ENCODE results near the gene A4GNT.

The A4GNT gene

DNA sequence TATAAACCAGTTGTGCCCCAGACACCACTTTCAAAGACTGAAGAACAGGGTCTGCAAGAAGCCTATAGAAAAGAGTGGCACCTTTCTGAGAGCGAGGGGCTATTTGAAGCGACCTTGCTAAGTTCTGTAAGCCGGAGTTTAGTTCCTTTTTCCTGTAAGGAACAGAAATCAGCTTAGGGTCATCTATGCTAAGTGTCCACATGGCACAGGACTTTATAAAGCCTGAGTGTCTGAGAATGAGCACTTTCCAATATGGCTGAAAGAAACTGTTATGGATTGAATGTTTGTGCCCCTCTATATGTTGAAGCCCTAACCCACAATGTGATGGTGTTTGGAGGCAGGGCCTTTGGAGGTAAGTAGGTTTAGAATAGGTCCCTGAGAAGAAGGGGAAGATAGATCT lies 4.0 kb upstream of the A4GNT start:
- DNase-seq (ENCODE audit: low read depth in 1 of 2, low spot score in 1 of 2), result no peak
- TF ChIP-seq JUND (IDR thresholded peaks at IDR 0.05; ENCODE audit: low read depth), result no peak
- in situ Hi-C loops (cut with HindIII; ENCODE audit: low pct_unique_long_range_greater_than_20kb, low sequenced_read_pairs), result no loop called here

DNA sequence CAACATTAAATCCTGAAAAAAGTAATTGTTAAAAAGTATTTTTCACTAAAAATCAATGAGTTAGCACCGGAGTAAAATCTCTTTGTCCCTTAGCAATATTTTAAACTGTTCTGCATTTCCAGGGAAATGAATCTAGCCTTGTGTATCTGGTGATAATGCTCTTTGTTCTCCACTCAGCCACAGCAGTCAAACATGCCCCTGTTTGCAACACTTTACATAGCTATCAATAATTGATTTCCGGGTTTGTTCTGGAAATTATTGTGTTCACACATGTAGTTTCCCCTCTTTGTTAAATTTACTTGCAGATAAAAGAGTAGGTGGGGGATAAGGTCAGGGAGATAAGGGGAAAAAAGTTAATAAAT lies 3.6 kb upstream of the A4GNT start:
- no peak for DNase-seq (ENCODE audit: low read depth in 1 of 2, low spot score in 1 of 2)
- in situ Hi-C loops (cut with HindIII; ENCODE audit: low pct_unique_long_range_greater_than_20kb, low sequenced_read_pairs), result no loop called here
- TF ChIP-seq JUND (IDR thresholded peaks at IDR 0.05; ENCODE audit: low read depth), result no peak

DNA sequence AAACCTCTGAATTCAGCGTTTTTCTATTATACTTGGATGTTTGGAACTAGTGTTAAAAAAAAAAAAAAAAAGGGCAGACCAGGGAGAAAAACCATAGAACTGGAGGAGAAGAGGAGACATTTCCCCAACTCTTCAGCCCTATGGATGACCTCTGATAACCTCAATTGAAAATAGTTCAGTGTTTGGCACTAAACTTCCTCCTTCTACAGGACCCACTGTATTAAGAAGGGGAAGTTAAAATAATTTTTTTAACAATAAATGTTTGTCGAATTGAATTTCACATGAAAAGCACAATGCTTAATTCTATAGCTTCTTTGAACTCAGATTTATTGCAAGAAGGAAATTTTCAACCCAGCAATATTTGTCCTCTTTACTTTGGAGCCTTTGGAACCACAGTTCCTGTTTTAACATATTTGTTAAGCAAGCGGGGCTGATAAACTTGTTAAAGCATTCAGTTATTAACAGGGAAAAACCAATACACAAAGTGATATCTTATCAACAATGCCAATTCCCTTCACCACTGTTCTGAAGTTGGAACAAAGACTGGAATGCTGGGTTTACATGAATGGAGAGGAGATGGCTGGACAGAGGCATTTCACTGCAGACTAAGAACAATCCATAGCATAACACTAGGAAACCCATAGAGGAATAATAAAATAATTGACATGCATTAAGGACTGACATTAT lies 3.1 kb upstream of the A4GNT start:
- no peak for TF ChIP-seq JUND (IDR thresholded peaks at IDR 0.05; ENCODE audit: low read depth)
- in situ Hi-C loops (cut with HindIII; ENCODE audit: low pct_unique_long_range_greater_than_20kb, low sequenced_read_pairs), result no loop called here
- no peak for DNase-seq (ENCODE audit: low read depth in 1 of 2, low spot score in 1 of 2)

GRCh38 chr3:138127636-138128365 lies 4.4 kb downstream of the A4GNT start:
- in situ Hi-C loops (cut with HindIII; ENCODE audit: low pct_unique_long_range_greater_than_20kb, low sequenced_read_pairs), result no loop called here
- TF ChIP-seq JUND (IDR thresholded peaks at IDR 0.05; ENCODE audit: low read depth), result no peak
- DNase-seq (ENCODE audit: low read depth in 1 of 2, low spot score in 1 of 2), result no peak

DNA sequence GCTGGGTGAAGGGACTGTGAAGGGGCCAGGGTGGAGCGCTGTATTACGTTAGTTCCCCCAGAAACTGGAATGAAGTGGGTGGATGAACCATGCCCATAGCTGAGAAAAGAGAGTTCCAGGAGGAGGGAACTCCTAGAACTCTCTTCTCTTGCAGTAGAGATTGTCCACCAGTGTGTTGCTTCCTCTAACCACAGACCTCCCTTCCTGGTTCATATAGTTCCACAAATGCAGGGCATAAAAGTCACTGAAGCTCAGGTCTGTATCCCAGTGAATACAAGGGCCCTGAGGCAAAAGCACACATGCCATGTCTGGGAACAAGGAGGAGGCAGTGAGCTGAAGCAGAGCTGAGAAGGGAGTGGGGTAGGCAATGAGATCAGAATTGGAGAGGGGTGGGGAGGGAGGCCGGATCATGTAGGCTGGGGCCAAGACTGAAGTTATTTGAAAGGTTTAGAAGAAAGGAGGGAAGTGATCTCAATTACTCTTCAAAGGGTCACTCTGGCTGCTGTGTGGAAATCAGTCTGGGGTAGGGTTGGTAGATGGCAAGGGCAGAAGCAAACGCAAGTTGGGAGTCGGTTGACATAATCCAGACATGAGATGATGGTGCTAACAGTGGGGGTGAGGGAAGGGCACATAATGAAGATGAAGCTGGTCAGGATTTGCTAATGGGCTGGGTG lies 6.5 kb downstream of the A4GNT start:
- in situ Hi-C loops (cut with HindIII; ENCODE audit: low pct_unique_long_range_greater_than_20kb, low sequenced_read_pairs), result no loop called here
- DNase-seq (ENCODE audit: low read depth in 1 of 2, low spot score in 1 of 2), result peak in 1 of 2 experiments; percentile 63
- TF ChIP-seq JUND (IDR thresholded peaks at IDR 0.05; ENCODE audit: low read depth), result no peak

DNA sequence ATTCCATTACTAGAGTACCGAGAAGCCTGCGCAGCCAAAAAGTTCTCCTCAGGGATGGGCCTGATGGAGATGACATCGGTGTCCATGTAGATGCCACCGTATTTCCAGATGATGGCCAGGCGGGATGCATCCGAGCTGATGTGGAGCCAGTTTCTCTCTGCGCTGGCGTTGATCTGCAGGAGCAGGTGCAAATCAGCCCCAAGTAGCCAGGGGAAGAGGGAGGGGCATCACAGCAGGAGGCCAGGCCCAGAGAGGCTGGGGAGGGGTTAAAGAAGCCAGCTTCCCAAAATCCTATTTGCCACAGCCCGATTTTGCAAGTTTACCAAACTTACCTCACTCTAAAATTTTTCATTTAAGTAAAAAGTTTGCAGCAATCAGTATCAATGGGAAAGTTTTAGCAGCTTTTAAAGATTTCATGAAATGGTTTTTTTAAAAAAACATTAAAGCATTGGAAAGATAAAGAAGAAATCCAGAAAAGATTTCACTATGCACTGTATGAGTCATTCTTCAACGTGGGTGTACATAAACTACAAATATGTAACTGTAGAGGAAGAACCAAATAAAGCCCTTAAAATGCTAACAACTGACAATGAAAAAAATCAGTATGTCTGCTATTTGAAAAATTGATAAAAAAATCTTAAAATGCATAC lies 7.4 kb downstream of the A4GNT start:
- no peak for DNase-seq (ENCODE audit: low read depth in 1 of 2, low spot score in 1 of 2)
- in situ Hi-C loops (cut with HindIII; ENCODE audit: low pct_unique_long_range_greater_than_20kb, low sequenced_read_pairs), result no loop called here
- no peak for TF ChIP-seq JUND (IDR thresholded peaks at IDR 0.05; ENCODE audit: low read depth)

DNA sequence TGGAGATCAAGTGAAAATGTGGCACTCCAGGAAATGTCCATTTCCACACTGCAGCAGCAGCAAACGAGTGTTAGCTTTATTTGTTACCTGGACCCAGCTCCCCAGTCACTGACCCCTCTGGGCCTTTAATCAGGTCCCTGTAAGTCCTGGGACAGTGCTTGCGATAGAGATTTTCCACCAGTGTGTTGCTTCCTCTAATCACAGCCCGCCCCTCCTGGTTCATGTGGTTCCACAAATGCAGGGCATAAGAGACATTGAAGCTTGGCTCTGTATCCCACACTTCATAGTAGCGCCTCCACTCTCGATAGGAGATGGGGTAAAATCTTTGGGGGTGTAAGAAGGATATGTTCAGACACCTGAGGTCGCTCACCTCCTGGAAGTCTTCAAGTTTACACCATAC lies 8.0 kb downstream of the A4GNT start:
- in situ Hi-C loops (cut with HindIII; ENCODE audit: low pct_unique_long_range_greater_than_20kb, low sequenced_read_pairs), result no loop called here
- DNase-seq (ENCODE audit: low read depth in 1 of 2, low spot score in 1 of 2), result no peak
- no peak for TF ChIP-seq JUND (IDR thresholded peaks at IDR 0.05; ENCODE audit: low read depth)

DNA sequence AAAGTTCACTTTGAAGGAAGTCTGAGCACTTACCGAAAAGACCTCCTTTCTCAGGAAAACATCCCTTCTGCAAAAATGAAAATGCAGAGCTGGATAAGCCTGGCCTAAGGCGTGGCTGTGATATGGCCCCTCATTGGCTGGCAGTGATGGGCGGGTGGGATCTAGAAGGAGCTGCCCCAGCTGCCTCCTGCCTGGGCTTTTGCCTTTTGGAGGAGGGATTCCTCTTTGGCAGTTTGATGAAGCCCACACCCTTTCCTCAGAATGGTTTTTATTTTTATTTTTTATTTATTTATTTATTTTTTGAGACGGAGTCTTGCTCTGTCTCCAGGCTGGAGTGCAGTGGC lies 12.8 kb downstream of the A4GNT start:
- no peak for DNase-seq (ENCODE audit: low read depth in 1 of 2, low spot score in 1 of 2)
- no peak for TF ChIP-seq JUND (IDR thresholded peaks at IDR 0.05; ENCODE audit: low read depth)
- in situ Hi-C loops (cut with HindIII; ENCODE audit: low pct_unique_long_range_greater_than_20kb, low sequenced_read_pairs), result no loop called here

DNA sequence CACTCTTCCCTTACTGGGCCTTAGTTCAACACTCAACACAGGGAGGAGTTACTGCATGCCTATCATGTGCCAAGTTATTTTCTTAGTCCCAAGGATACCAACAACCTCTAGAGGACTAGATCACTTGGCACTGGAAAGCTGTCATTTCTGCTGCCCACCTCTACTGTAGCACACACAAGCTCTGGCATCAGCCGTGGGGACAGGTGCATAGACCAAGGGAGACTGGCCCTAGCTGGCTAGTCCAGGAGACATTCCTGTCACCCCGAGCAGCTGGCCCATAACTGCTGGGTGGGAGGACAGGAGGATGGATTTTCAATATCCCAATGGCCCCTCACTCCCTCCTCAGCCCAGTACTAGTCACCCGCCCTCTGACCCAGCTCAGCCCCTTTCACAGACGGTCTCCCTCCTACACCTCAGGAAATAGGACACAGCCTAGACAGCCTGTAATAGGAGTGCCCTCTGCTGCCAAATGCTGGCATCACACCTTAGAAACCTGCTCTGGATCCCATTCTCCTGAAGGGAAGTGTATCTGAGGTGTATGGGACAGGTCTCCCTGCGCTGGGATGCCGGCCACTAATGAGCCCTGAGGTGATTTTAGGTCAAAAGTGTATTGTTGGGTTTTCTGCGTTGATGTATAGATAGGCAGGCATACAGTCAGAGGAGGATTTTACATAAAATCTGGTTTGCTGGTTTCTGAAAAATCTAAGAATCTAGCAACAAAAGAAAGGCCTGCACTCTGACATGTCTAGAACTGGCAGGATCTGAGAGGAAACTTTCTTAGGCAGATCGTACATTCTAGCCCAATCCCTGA lies 13.4 kb downstream of the A4GNT start:
- TF ChIP-seq JUND (IDR thresholded peaks at IDR 0.05; ENCODE audit: low read depth), result no peak
- in situ Hi-C loops (cut with HindIII; ENCODE audit: low pct_unique_long_range_greater_than_20kb, low sequenced_read_pairs), result no loop called here

GRCh38 chr3:138114988-138115971 lies 16.9 kb downstream of the A4GNT start, which contains the start of gene DZIP1L:
Gene DZIP1L (minus strand): TSS chr3:138115608. CDS start chr3:138103971, 11,637 bp downstream.
- DNase-seq (ENCODE audit: low read depth in 1 of 2, low spot score in 1 of 2), result peak; percentile 56 to 62
- no peak for TF ChIP-seq JUND (IDR thresholded peaks at IDR 0.05; ENCODE audit: low read depth)
- in situ Hi-C loops (cut with HindIII; ENCODE audit: low pct_unique_long_range_greater_than_20kb, low sequenced_read_pairs), result no loop called here

More for the DNA sequence above, 13.4 kb downstream of the A4GNT start:
- DNase-seq (ENCODE audit: low read depth in 1 of 2, low spot score in 1 of 2), result peak; percentile 83 to 86

DNA sequence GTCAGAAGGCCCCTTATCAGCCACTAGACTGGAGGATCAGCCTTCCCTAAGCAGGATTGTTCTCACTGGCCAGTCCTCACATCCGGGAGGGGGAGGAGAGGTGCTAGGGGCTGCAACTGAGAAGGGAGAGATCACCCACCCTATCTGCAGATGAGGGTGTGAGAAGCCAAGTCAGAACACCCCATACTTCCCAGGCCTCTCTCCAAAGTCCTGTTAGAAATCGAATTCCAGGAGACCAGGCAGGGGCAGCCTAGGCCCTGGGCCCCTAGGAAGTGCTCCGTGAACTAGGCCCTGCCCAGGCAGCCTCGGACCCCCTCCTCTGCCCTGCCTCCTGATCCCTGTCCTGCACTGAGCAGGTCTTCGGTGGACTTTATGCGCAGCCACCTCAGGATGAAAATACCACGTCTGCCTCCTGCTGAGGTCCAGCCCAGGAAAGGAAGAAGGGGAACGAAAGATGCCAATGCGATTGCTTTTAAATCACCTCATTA lies 17.7 kb downstream of the A4GNT start:
- in situ Hi-C loops (cut with HindIII; ENCODE audit: low pct_unique_long_range_greater_than_20kb, low sequenced_read_pairs), result no loop called here
- DNase-seq (ENCODE audit: low read depth in 1 of 2, low spot score in 1 of 2), result no peak
- no peak for TF ChIP-seq JUND (IDR thresholded peaks at IDR 0.05; ENCODE audit: low read depth)

Measured in T47D (cell line).